GM23338 (cell line): ENCODE measurements around the gene ZNF776. TPM values are rescaled to one million over a fixed set of nuclear protein-coding genes. Genes with fewer than 3 reads are reported as not detected.

ENCODE experiments used
- ATAC-seq: fragments of 200-7000 bp; cut with Tn5 transposase; 3 replicates; pipeline ENCODE4 v1.9.1; 2020
- DNase-seq: peaks from one replicate; pipeline ENCODE4 v3.0.0-alpha.2; 2015; ENCODE audit warnings: low spot score
- H2AFZ ChIP-seq: fragments of 200-600 bp; sonication (generic); 2 replicates; pipeline ENCODE4 v1.8.0; 2016; ENCODE audit warnings: antibody characterized with exemption, mild to moderate bottlenecking, moderate library complexity
- H3F3A ChIP-seq: fragments of 200-600 bp; sonication (generic); replicated peaks from 2 replicates; pipeline ENCODE4 v1.8.0; 2017; ENCODE audit warnings: antibody characterized with exemption, mixed run types, low read depth
- H3K27ac ChIP-seq: fragments of 200-600 bp; sonication (generic); 2 replicates; pipeline ENCODE4 v1.6.1; 2016; ENCODE audit warnings: low read depth
- H3K27me3 ChIP-seq: fragments of 200-600 bp; sonication (generic); 2 replicates; pipeline ENCODE4 v1.8.0; 2016; ENCODE audit warnings: mild to moderate bottlenecking, mixed run types, moderate library complexity; ENCODE audit not compliant: insufficient read depth
- H3K36me3 ChIP-seq: fragments of 200-600 bp; sonication (generic); 2 replicates; pipeline ENCODE4 v1.8.0; 2016; ENCODE audit warnings: mild to moderate bottlenecking; ENCODE audit not compliant: insufficient read depth
- H3K4me1 ChIP-seq: fragments of 200-600 bp; sonication (generic); 2 replicates; pipeline ENCODE4 v1.8.0; 2016; ENCODE audit warnings: mild to moderate bottlenecking, moderate library complexity; ENCODE audit not compliant: insufficient read depth
- H3K4me2 ChIP-seq: fragments of 200-600 bp; sonication (generic); 2 replicates; pipeline ENCODE4 v1.7.1; 2017; ENCODE audit warnings: mixed run types
- H3K4me3 ChIP-seq: fragments of 200-600 bp; sonication (generic); 2 replicates; pipeline ENCODE4 v1.6.1; 2016; ENCODE audit warnings: mixed run types
- H3K79me2 ChIP-seq: fragments of 200-600 bp; sonication (generic); replicated peaks from 2 replicates; pipeline ENCODE4 v1.8.0; 2017; ENCODE audit warnings: mild to moderate bottlenecking; ENCODE audit not compliant: insufficient read depth
- H3K9me2 ChIP-seq: fragments of 200-600 bp; sonication (generic); 2 replicates; pipeline ENCODE4 v1.8.0; 2017; ENCODE audit not compliant: insufficient read depth
- H4K20me1 ChIP-seq: fragments of 200-600 bp; sonication (generic); replicated peaks from 2 replicates; pipeline ENCODE4 v1.8.0; 2017; ENCODE audit warnings: mild to moderate bottlenecking; ENCODE audit not compliant: insufficient read depth
- H3K27ac Mint-ChIP-seq: 2 replicates; pipeline ENCODE4 v1.8.0; 2020; ENCODE audit warnings: inconsistent platforms, mild to moderate bottlenecking, moderate library complexity, mixed read lengths
- H3K27me3 Mint-ChIP-seq: 3 replicates; pipeline ENCODE4 v1.8.0; 2022; ENCODE audit warnings: low read depth, mild to moderate bottlenecking, moderate library complexity, mixed read lengths, inconsistent platforms; ENCODE audit not compliant: insufficient read depth, poor library complexity
- H3K36me3 Mint-ChIP-seq: 3 replicates; pipeline ENCODE4 v1.8.0; 2021; ENCODE audit warnings: low read depth, mild to moderate bottlenecking, inconsistent platforms, moderate library complexity, mixed read lengths
- H3K4me1 Mint-ChIP-seq: 3 replicates; pipeline ENCODE4 v1.8.0; 2020; ENCODE audit warnings: mild to moderate bottlenecking, inconsistent platforms, mixed read lengths
- H3K4me3 Mint-ChIP-seq: 3 replicates; pipeline ENCODE4 v1.8.0; 2021; ENCODE audit warnings: moderate library complexity, mild to moderate bottlenecking, inconsistent platforms, mixed read lengths
- H3K9me3 Mint-ChIP-seq: 3 replicates; pipeline ENCODE4 v1.8.0; 2020; ENCODE audit warnings: moderate library complexity, mild to moderate bottlenecking, inconsistent platforms, mixed read lengths
- CTCF ChIP-seq, 2 experiments: fragments of 200-600 bp in 1 of 2; sonication (generic) in 1 of 2; conservative IDR thresholded peaks; 2 replicates each; pipeline versions ENCODE4 v1.5.1 to v1.6.1; 2016 to 2017; ENCODE audit warnings: antibody characterized with exemption in 2 of 2, low read depth in 2 of 2, mild to moderate bottlenecking in 2 of 2, moderate library complexity in 1 of 2
- EZH2 ChIP-seq: fragments of 200-600 bp; sonication (generic); IDR thresholded peaks from one replicate; pipeline ENCODE4 v1.8.0; 2017; ENCODE audit warnings: antibody characterized with exemption, mild to moderate bottlenecking, low read depth; ENCODE audit not compliant: unreplicated experiment
- EZH2phosphoT487 ChIP-seq: fragments of 200-600 bp; sonication (generic); IDR thresholded peaks from one replicate; pipeline ENCODE4 v1.8.1; 2018; ENCODE audit warnings: antibody characterized with exemption; ENCODE audit not compliant: unreplicated experiment
- JUNB ChIP-seq: IDR thresholded peaks from one replicate; pipeline ENCODE4 v1.6.1; 2016; ENCODE audit warnings: antibody characterized with exemption; ENCODE audit not compliant: unreplicated experiment
- POLR2AphosphoS5 ChIP-seq: IDR thresholded peaks from 2 replicates; pipeline ENCODE4 v1.6.1; 2016; ENCODE audit warnings: antibody characterized with exemption, low read depth
- STAT1 ChIP-seq: IDR thresholded peaks from one replicate; pipeline ENCODE4 v1.6.1; 2016; ENCODE audit warnings: antibody characterized with exemption; ENCODE audit not compliant: unreplicated experiment
- ZNF114 ChIP-seq: fragments of 250-450 bp; sonication (Bioruptor Pico); IDR thresholded peaks from 2 replicates; pipeline ENCODE4 v1.5.0; 2020; ENCODE audit warnings: mild to moderate bottlenecking, moderate library complexity
- ZNF331 ChIP-seq: fragments of 250-450 bp; sonication (Bioruptor Pico); IDR thresholded peaks from 2 replicates; pipeline ENCODE4 v1.5.0; 2020; ENCODE audit warnings: low read depth, mild to moderate bottlenecking, moderate library complexity
- polyA plus RNA-seq: library from polyadenylated mRNA; unstranded; fragments of >200 nt; fragmentation: Nextera tagmentation; extraction: Ambion mirVana; gene quantifications from 2 replicates; pipeline ENCODE4 v1.2.1, GENCODE V29; 2016
- total RNA-seq: library from RNA; depleted of rRNA; stranded (reverse); fragments of >200 nt; shearing (Covaris generic); gene quantifications from 2 replicates; pipeline ENCODE4 v1.2.3, GENCODE V29; 2014
- TF ChIP-seq, protein P1 (sequence below): IDR thresholded peaks from 2 replicates; pipeline ENCODE4 v1.6.1; 2016; ENCODE audit warnings: antibody characterized with exemption
- TF ChIP-seq, protein P2 (sequence below): fragments of 250-450 bp; sonication (Bioruptor Pico); IDR thresholded peaks from 2 replicates; pipeline ENCODE4 v1.5.0; 2020; ENCODE audit warnings: mild to moderate bottlenecking, moderate library complexity
- TF ChIP-seq, protein P3 (sequence below): IDR thresholded peaks from one replicate; pipeline ENCODE4 v1.6.1; 2018; ENCODE audit warnings: antibody characterized with exemption; ENCODE audit not compliant: unreplicated experiment

Gene ZNF776
- total and polyA plus RNA-seq, 2 experiments from 2014 or later = 5.9 to 19.4 TPM

- TF ChIP-seq, protein P1, sequence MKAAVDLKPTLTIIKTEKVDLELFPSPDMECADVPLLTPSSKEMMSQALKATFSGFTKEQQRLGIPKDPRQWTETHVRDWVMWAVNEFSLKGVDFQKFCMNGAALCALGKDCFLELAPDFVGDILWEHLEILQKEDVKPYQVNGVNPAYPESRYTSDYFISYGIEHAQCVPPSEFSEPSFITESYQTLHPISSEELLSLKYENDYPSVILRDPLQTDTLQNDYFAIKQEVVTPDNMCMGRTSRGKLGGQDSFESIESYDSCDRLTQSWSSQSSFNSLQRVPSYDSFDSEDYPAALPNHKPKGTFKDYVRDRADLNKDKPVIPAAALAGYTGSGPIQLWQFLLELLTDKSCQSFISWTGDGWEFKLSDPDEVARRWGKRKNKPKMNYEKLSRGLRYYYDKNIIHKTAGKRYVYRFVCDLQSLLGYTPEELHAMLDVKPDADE = no peak
- TF ChIP-seq ZNF331 (CRISPR knock-in tag) = no peak
- no peak for TF ChIP-seq CTCF (conservative IDR thresholded peaks at IDR 0.05; ENCODE audit: low read depth in 2 of 2)
- TF ChIP-seq, protein P2, sequence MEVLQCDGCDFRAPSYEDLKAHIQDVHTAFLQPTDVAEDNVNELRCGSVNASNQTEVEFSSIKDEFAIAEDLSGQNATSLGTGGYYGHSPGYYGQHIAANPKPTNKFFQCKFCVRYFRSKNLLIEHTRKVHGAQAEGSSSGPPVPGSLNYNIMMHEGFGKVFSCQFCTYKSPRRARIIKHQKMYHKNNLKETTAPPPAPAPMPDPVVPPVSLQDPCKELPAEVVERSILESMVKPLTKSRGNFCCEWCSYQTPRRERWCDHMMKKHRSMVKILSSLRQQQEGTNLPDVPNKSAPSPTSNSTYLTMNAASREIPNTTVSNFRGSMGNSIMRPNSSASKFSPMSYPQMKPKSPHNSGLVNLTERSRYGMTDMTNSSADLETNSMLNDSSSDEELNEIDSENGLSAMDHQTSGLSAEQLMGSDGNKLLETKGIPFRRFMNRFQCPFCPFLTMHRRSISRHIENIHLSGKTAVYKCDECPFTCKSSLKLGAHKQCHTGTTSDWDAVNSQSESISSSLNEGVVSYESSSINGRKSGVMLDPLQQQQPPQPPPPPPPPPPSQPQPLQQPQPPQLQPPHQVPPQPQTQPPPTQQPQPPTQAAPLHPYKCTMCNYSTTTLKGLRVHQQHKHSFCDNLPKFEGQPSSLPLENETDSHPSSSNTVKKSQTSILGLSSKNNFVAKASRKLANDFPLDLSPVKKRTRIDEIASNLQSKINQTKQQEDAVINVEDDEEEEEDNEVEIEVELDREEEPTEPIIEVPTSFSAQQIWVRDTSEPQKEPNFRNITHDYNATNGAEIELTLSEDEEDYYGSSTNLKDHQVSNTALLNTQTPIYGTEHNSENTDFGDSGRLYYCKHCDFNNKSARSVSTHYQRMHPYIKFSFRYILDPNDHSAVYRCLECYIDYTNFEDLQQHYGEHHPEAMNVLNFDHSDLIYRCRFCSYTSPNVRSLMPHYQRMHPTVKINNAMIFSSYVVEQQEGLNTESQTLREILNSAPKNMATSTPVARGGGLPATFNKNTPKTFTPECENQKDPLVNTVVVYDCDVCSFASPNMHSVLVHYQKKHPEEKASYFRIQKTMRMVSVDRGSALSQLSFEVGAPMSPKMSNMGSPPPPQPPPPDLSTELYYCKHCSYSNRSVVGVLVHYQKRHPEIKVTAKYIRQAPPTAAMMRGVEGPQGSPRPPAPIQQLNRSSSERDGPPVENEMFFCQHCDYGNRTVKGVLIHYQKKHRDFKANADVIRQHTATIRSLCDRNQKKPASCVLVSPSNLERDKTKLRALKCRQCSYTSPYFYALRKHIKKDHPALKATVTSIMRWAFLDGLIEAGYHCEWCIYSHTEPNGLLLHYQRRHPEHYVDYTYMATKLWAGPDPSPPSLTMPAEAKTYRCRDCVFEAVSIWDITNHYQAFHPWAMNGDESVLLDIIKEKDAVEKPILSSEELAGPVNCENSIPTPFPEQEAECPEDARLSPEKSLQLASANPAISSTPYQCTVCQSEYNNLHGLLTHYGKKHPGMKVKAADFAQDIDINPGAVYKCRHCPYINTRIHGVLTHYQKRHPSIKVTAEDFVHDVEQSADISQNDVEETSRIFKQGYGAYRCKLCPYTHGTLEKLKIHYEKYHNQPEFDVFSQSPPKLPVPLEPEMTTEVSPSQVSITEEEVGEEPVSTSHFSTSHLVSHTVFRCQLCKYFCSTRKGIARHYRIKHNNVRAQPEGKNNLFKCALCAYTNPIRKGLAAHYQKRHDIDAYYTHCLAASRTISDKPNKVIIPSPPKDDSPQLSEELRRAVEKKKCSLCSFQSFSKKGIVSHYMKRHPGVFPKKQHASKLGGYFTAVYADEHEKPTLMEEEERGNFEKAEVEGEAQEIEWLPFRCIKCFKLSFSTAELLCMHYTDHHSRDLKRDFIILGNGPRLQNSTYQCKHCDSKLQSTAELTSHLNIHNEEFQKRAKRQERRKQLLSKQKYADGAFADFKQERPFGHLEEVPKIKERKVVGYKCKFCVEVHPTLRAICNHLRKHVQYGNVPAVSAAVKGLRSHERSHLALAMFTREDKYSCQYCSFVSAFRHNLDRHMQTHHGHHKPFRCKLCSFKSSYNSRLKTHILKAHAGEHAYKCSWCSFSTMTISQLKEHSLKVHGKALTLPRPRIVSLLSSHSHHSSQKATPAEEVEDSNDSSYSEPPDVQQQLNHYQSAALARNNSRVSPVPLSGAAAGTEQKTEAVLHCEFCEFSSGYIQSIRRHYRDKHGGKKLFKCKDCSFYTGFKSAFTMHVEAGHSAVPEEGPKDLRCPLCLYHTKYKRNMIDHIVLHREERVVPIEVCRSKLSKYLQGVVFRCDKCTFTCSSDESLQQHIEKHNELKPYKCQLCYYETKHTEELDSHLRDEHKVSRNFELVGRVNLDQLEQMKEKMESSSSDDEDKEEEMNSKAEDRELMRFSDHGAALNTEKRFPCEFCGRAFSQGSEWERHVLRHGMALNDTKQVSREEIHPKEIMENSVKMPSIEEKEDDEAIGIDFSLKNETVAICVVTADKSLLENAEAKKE (CRISPR knock-in tag) = no peak
- TF ChIP-seq ZNF114 (CRISPR knock-in tag) = no peak
- TF ChIP-seq, protein P3, sequence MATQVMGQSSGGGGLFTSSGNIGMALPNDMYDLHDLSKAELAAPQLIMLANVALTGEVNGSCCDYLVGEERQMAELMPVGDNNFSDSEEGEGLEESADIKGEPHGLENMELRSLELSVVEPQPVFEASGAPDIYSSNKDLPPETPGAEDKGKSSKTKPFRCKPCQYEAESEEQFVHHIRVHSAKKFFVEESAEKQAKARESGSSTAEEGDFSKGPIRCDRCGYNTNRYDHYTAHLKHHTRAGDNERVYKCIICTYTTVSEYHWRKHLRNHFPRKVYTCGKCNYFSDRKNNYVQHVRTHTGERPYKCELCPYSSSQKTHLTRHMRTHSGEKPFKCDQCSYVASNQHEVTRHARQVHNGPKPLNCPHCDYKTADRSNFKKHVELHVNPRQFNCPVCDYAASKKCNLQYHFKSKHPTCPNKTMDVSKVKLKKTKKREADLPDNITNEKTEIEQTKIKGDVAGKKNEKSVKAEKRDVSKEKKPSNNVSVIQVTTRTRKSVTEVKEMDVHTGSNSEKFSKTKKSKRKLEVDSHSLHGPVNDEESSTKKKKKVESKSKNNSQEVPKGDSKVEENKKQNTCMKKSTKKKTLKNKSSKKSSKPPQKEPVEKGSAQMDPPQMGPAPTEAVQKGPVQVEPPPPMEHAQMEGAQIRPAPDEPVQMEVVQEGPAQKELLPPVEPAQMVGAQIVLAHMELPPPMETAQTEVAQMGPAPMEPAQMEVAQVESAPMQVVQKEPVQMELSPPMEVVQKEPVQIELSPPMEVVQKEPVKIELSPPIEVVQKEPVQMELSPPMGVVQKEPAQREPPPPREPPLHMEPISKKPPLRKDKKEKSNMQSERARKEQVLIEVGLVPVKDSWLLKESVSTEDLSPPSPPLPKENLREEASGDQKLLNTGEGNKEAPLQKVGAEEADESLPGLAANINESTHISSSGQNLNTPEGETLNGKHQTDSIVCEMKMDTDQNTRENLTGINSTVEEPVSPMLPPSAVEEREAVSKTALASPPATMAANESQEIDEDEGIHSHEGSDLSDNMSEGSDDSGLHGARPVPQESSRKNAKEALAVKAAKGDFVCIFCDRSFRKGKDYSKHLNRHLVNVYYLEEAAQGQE = no peak
- TF ChIP-seq EZH2phosphoT487 = no peak
- no peak for TF ChIP-seq JUNB
- no peak for TF ChIP-seq EZH2
- TF ChIP-seq STAT1 = no peak
- TF ChIP-seq POLR2AphosphoS5 = no peak
- Histone ChIP-seq H2AFZ (no peak overlapping the region), H3K9me2 (no peaks in the 10 kb centered on the region), H3K79me2 (peaks cover 32% of the 10 kb centered on the region), H3K27me3 (no peaks in the 10 kb centered on the region), H4K20me1 (peaks cover 34% of the 10 kb centered on the region), H3F3A (peaks cover 16% of the 10 kb centered on the region), H3K4me3 (no peak overlapping the region), H3K27ac (no peak overlapping the region), H3K4me1 (no peaks in the 10 kb centered on the region), H3K36me3 (peaks cover 61% of the 10 kb centered on the region), H3K4me2 (no peak overlapping the region)
- no peak overlapping the region for H3K27ac Mint-ChIP-seq
- H3K4me1 Mint-ChIP-seq = no peaks in the 10 kb centered on the region
- peaks cover 82% of the 10 kb centered on the region for H3K36me3 Mint-ChIP-seq
- no peaks in the 10 kb centered on the region for H3K9me3 Mint-ChIP-seq
- no peak overlapping the region for H3K4me3 Mint-ChIP-seq
- peaks cover 2% of the 10 kb centered on the region for H3K27me3 Mint-ChIP-seq
- DNase-seq (no peak), ATAC-seq (no peak)
Measured at GRCh38 chr19:57754091-57754673, 7.6 kb downstream of the ZNF776 start.
